HG03064 (cell line): Measurements from ENCODE around the gene UXT.
A peak's percentile ranks its signal among the peaks of the same experiment; 100 is the strongest.
"Not testable (repeated sequence)": the region's sequence is repeated elsewhere in the genome, so short reads cannot be mapped to it uniquely, and the experiment has no call there.

Experiments
- ATAC-seq: cut with Tn5 transposase; IDR thresholded peaks from one replicate; pipeline ENCODE4 v1.9.1; 2021; ENCODE audit warnings: low read depth; ENCODE audit not compliant: unreplicated experiment

Gene UXT

GRCh38 chrX:47658684-47659420 lies at the start of gene UXT:
UXT (minus strand) TSS chrX:47659180; CDS start chrX:47658927, 253 bp downstream.
- ATAC-seq = peak; percentile 72

GRCh38 chrX:47707031-47707780 lies 48.2 kb upstream of the UXT start:
- no peak for ATAC-seq

- ATAC-seq = no peak
Measured at GRCh38 chrX:47706575-47706974, 47.6 kb upstream of the UXT start.

GRCh38 chrX:47704736-47705135 lies 45.8 kb upstream of the UXT start:
- ATAC-seq = no peak

- ATAC-seq = no peak
Measured at GRCh38 chrX:47697181-47697580, 38.2 kb upstream of the UXT start.

- no peak for ATAC-seq
Measured at GRCh38 chrX:47690175-47690574, 31.2 kb upstream of the UXT start.

GRCh38 chrX:47687263-47687662 lies 28.3 kb upstream of the UXT start:
- ATAC-seq = no peak

GRCh38 chrX:47683829-47684205 lies 24.8 kb upstream of the UXT start:
- ATAC-seq = no peak

- no peak for ATAC-seq
Measured at GRCh38 chrX:47683184-47683828, 24.3 kb upstream of the UXT start.

- ATAC-seq = not testable (repeated sequence)
Measured at GRCh38 chrX:47675959-47676859, 17.2 kb upstream of the UXT start.

- ATAC-seq = no peak
Measured at GRCh38 chrX:47674776-47675175, 15.8 kb upstream of the UXT start.

- ATAC-seq = not testable (repeated sequence)
Measured at GRCh38 chrX:47665797-47666196, 6.8 kb upstream of the UXT start.

GRCh38 chrX:47664737-47665136 lies 5.8 kb upstream of the UXT start:
- ATAC-seq = no peak

- ATAC-seq = no peak
Measured at GRCh38 chrX:47662144-47662657, 3.2 kb upstream of the UXT start.

- no peak for ATAC-seq
Measured at GRCh38 chrX:47661539-47661938, 2.6 kb upstream of the UXT start.

- no peak for ATAC-seq
Measured at GRCh38 chrX:47659421-47659726, 394 bp upstream of the UXT start.

GRCh38 chrX:47658301-47658683 lies 688 bp downstream of the UXT start:
- ATAC-seq = no peak

GRCh38 chrX:47651043-47651905 lies 7.7 kb downstream of the UXT start:
- ATAC-seq = no peak

- peak; percentile 89 for ATAC-seq
Measured at GRCh38 chrX:47650164-47651042, 8.6 kb downstream of the UXT start, which contains the start of gene ELK1. ELK1 (minus strand) TSS chrX:47650563; CDS start chrX:47641441, 9,122 bp downstream.
